DMS79 treated with DMSO at 0.1 percent for 48 hours (cell line): Measurements from ENCODE around the gene BARHL2.

Source experiments
- DNase-seq: peaks from one replicate; lab custom pipeline; 2025; lab: John Stamatoyannopoulos, UW

BARHL2 gene

GRCh38 chr1:90724926-90725656 is 8.0 kb upstream of the BARHL2 start:
- DNase-seq: no peak

- no peak for DNase-seq
Observed at GRCh38 chr1:90724361-90724760, 7.3 kb upstream of the BARHL2 start.

GRCh38 chr1:90723590-90724108 is 6.5 kb upstream of the BARHL2 start:
- DNase-seq: no peak

GRCh38 chr1:90722874-90723589 is 5.9 kb upstream of the BARHL2 start:
- DNase-seq: no peak

- peak; percentile 69 for DNase-seq
Observed at GRCh38 chr1:90721210-90722194, 4.4 kb upstream of the BARHL2 start.

- no peak for DNase-seq
Observed at GRCh38 chr1:90720145-90720636, 3.1 kb upstream of the BARHL2 start.

- no peak for DNase-seq
Observed at GRCh38 chr1:90719330-90720144, 2.4 kb upstream of the BARHL2 start.

- no peak for DNase-seq
Observed at GRCh38 chr1:90718411-90719329, 1.6 kb upstream of the BARHL2 start.

- no peak for DNase-seq
Observed at GRCh38 chr1:90717665-90718410, 736 bp upstream of the BARHL2 start.

- DNase-seq: no peak
Observed at GRCh38 chr1:90717356-90717664, 208 bp upstream of the BARHL2 start.

- DNase-seq: no peak
Observed at GRCh38 chr1:90716243-90716551, 905 bp downstream of the BARHL2 start.

GRCh38 chr1:90715309-90715708 is 1.8 kb downstream of the BARHL2 start:
- DNase-seq: no peak

- no peak for DNase-seq
Observed at GRCh38 chr1:90714521-90714951, 2.6 kb downstream of the BARHL2 start.

GRCh38 chr1:90713741-90714509 is 3.2 kb downstream of the BARHL2 start:
- DNase-seq: no peak

- DNase-seq: no peak
Observed at GRCh38 chr1:90712915-90713730, 4.0 kb downstream of the BARHL2 start.

GRCh38 chr1:90712153-90712856 is 4.8 kb downstream of the BARHL2 start:
- DNase-seq: no peak

- DNase-seq: no peak
Observed at GRCh38 chr1:90711696-90712095, 5.4 kb downstream of the BARHL2 start.
